IMR-90 (cell line): Measurements from ENCODE around the gene HOXA13. TPM values are rescaled to one million over a fixed set of nuclear protein-coding genes. Genes with fewer than 3 reads are reported as not detected.

ENCODE experiments used
- FOS ChIP-seq: fragments of 150-350 bp; IDR thresholded peaks from 2 replicates; pipeline ENCODE4 v1.6.1; 2016; ENCODE audit warnings: low read depth, low read length
- POLR2A ChIP-seq: IDR thresholded peaks from 2 replicates; pipeline ENCODE4 v1.6.1; 2012; ENCODE audit warnings: mild to moderate bottlenecking, low read depth, low read length
- RAD21 ChIP-seq: IDR thresholded peaks from 2 replicates; pipeline ENCODE4 v1.6.1; 2012; ENCODE audit warnings: low read length, improper control_type of control experiment
- USF2 ChIP-seq: fragments of 150-350 bp; IDR thresholded peaks from 2 replicates; pipeline ENCODE4 v1.6.1; 2017; ENCODE audit warnings: mild to moderate bottlenecking, antibody characterized with exemption, low read length, low read depth
- polyA plus RNA-seq, 3 experiments: library from polyadenylated mRNA; depleted of rRNA; stranded (reverse); fragments of >200 nt; gene quantifications; 2 replicates each; pipeline ENCODE4 v1.2.3, GENCODE V29; 2012; ENCODE audit warnings: low replicate concordance in 1 of 3
- total RNA-seq: library from RNA; depleted of rRNA; stranded (reverse); fragments of >200 nt; gene quantifications from 2 replicates; pipeline ENCODE4 v1.2.3, GENCODE V29; 2012

Gene HOXA13
- total and polyA plus RNA-seq, 2 of the 4 experiments (the other 2 are of a cell fraction): not detected

- TF ChIP-seq USF2 (no peak), POLR2A (no peak), RAD21 (no peak), FOS (no peak)
These were observed 49.9 kb downstream of the HOXA13 start (continued) for GRCh38 chr7:27149842-27150567.
